Coronary artery (tissue), 2 donors: ENCODE results near the gene WDR7.

ENCODE experiments used
- DNase-seq: peaks from one replicate; pipeline ENCODE4 v3.0.0-alpha.2; 2017; ENCODE audit warnings: low spot score
- H3K27ac ChIP-seq, 2 donors: fragments of 200-600 bp; sonication (generic); one replicate each; pipeline ENCODE4 v1.5.1; 2016 to 2019
- H3K4me3 ChIP-seq: fragments of 200-600 bp; sonication (generic); 2 replicates; pipeline ENCODE4 v1.5.1; 2016; ENCODE audit warnings: mild to moderate bottlenecking, moderate library complexity
- CTCF ChIP-seq: fragments of 200-600 bp; sonication (generic); IDR thresholded peaks from one replicate; pipeline ENCODE4 v1.5.1; 2019; ENCODE audit warnings: antibody characterized with exemption

Gene WDR7

GRCh38 chr18:56658261-56658660 lies 7.1 kb downstream of the WDR7 start:
- no peak for DNase-seq
- no peak overlapping the region for H3K27ac ChIP-seq

DNA sequence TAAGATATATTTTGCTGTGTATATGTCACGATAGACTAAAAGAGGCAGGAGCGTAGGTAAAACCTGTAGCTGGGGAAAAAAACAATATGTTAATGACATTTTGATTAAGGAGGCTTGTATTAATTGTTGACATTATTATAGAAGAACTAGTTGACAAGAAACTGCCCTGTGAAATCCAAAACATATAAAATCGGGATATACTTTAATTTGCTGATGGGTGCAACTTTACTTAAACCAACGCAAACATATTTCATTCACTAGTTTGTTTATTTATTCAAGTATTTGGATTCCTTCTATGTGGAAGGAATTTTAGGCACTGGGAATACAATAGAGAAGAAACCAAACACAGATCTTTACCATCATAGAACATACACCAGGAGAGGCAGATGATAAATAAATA lies 8.0 kb downstream of the WDR7 start:
- DNase-seq = no peak
- Histone ChIP-seq H3K4me3 (no peak overlapping the region), H3K27ac (no peak overlapping the region)
- no peak for TF ChIP-seq CTCF

More at GRCh38 chr18:56658261-56658660, 7.1 kb downstream of the WDR7 start:
- no peak overlapping the region for H3K4me3 ChIP-seq
- no peak for TF ChIP-seq CTCF

- Histone ChIP-seq H3K4me3 (no peak overlapping the region), H3K27ac (no peak overlapping the region)
- no peak for DNase-seq
- no peak for TF ChIP-seq CTCF
Observed at GRCh38 chr18:56660655-56661054, 9.5 kb downstream of the WDR7 start.

GRCh38 chr18:56661360-56662062 lies 10.4 kb downstream of the WDR7 start:
- DNase-seq = no peak
- no peak for TF ChIP-seq CTCF
- Histone ChIP-seq H3K27ac (no peak overlapping the region), H3K4me3 (no peak overlapping the region)

DNA sequence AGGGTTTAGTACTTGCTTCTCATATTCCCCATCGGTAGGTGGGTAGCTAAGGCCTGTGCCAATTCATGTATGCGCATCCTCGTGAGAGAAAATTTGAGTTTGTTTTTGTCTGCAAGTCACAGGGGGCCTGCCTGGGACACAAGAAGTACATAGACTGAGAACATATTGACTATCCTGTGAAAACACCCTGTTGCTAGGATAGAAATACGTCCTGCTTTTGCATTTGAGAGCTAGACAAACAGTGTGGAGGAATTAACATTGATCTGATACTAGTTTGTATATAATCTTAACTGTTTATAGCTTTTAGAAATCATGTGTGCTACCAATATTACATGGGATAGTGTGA lies 10.9 kb downstream of the WDR7 start:
- Histone ChIP-seq H3K4me3 (no peak overlapping the region), H3K27ac (no peak overlapping the region)
- no peak for TF ChIP-seq CTCF
- no peak for DNase-seq

GRCh38 chr18:56662502-56662901 lies 11.3 kb downstream of the WDR7 start:
- DNase-seq = no peak
- no peak overlapping the region for H3K27ac ChIP-seq
- H3K4me3 ChIP-seq = no peak overlapping the region
- no peak for TF ChIP-seq CTCF

- H3K27ac ChIP-seq = no peak overlapping the region
- no peak for DNase-seq
- no peak for TF ChIP-seq CTCF
- no peak overlapping the region for H3K4me3 ChIP-seq
Observed at GRCh38 chr18:56662902-56663301, 11.7 kb downstream of the WDR7 start.
